ENCODE data around the gene STXBP6. TPM values are rescaled to one million over a fixed set of nuclear protein-coding genes. Genes with fewer than 3 reads are reported as not detected.

The STXBP6 gene
- total and polyA plus RNA-seq, 7 donors, result 7.1 to 32.8 (median 14.3) TPM

DNA sequence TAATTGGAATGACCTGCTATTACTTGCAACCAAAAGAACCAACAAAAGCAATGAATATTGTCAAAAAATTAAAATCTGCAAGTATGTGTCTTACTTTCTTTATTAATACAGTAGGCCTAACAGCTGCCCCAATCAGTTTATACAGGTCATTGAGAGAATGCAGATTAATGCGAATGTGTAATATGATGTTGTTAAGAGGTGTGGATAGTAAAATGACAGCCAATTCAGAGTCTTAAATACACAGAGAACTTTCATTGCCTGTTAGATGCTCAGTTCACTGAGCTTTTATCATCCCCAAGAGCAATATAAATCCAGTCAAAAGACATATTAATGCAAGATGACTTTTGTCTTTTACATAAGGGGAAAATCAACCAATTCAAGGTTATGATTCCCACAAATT lies 58.7 kb downstream of the STXBP6 start:
- no peak for TF ChIP-seq POLR2A (IDR thresholded peaks at IDR 0.05)
- no peak for TF ChIP-seq CTCF (IDR thresholded peaks at IDR 0.05)
- WGBS, 2 donors, result 29 to 79% methylated on average over 1 of the region's 1 CpG
- intact Hi-C loops (cut with DNase I), result no loop called here
- H3K27ac ChIP-seq, result no peak overlapping the region
- H3K9me3 ChIP-seq, result no peaks in the 10 kb centered on the region
- H3K27me3 ChIP-seq, result no peaks in the 10 kb centered on the region
- no peak overlapping the region for H3K4me3 ChIP-seq
- no peak for DNase-seq
- H3K4me1 ChIP-seq, result peaks cover 0 to 25% (median 8%) of the 10 kb centered on the region in 4 donors
- H3K36me3 ChIP-seq, result no peaks in the 10 kb centered on the region

DNA sequence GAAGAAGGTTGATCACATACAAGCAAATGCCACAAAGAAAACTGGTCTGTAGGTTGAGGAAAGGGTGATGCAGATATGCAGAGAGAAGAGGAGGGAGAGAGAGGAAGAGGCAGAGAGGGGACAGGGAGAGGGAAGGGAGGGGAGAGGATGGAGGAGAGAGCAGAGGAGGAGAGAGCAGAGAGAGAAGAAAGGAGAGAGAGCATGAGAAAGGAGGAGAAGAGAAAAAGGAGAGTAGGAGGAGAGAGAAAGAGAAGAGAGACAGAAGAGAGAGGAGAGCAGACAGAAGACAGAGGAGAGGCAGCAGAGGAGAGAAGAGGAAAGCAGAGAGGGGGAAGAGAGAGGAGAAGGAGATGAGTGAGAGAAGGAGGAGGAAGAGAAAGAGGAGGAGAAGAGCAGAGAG lies 59.2 kb downstream of the STXBP6 start:
- Histone ChIP-seq H3K27me3 (no peaks in the 10 kb centered on the region), H3K9me3 (no peaks in the 10 kb centered on the region), H3K27ac (no peak overlapping the region), H3K4me3 (no peak overlapping the region), H3K36me3 (no peaks in the 10 kb centered on the region), H3K4me1 (peaks cover 0 to 31% (median 13%) of the 10 kb centered on the region in 4 donors)
- no peak for DNase-seq
- TF ChIP-seq EP300 (IDR thresholded peaks at IDR 0.05) (no peak), CTCF (IDR thresholded peaks at IDR 0.05) (no peak), POLR2A (IDR thresholded peaks at IDR 0.05) (no peak), POLR2AphosphoS5 (IDR thresholded peaks at IDR 0.05) (no peak)
- intact Hi-C loops (cut with DNase I), result no loop called here

- Histone ChIP-seq H3K4me3 (no peak overlapping the region), H3K4me1 (peaks cover 0 to 37% (median 21%) of the 10 kb centered on the region in 4 donors), H3K27ac (no peak overlapping the region), H3K9me3 (no peaks in the 10 kb centered on the region), H3K27me3 (no peaks in the 10 kb centered on the region), H3K36me3 (no peaks in the 10 kb centered on the region)
- intact Hi-C loops (cut with DNase I), result no loop called here
- DNase-seq, result no peak
- WGBS, 2 donors, result 94% methylated on average over 8 of the region's 8 CpGs
- TF ChIP-seq EP300 (IDR thresholded peaks at IDR 0.05) (no peak), POLR2A (IDR thresholded peaks at IDR 0.05) (no peak), CTCF (IDR thresholded peaks at IDR 0.05) (no peak), POLR2AphosphoS5 (IDR thresholded peaks at IDR 0.05) (no peak)
Measured at GRCh38 chr14:24990050-24990449, 59.9 kb downstream of the STXBP6 start.

GRCh38 chr14:24988760-24989159 lies 61.2 kb downstream of the STXBP6 start:
- DNase-seq, result no peak
- TF ChIP-seq POLR2AphosphoS5 (IDR thresholded peaks at IDR 0.05) (no peak), EP300 (IDR thresholded peaks at IDR 0.05) (no peak), POLR2A (IDR thresholded peaks at IDR 0.05) (no peak), CTCF (IDR thresholded peaks at IDR 0.05) (no peak)
- 62 to 79% methylated on average over 5 of the region's 5 CpGs for whole genome bisulfite sequencing, 2 donors
- Histone ChIP-seq H3K9me3 (no peaks in the 10 kb centered on the region), H3K4me1 (peaks cover 0 to 42% (median 29%) of the 10 kb centered on the region in 4 donors), H3K36me3 (no peaks in the 10 kb centered on the region), H3K27ac (no peak overlapping the region), H3K27me3 (no peaks in the 10 kb centered on the region), H3K4me3 (no peak overlapping the region)
- intact Hi-C loops (cut with DNase I), result no loop called here

GRCh38 chr14:24986206-24986893 lies 63.6 kb downstream of the STXBP6 start:
- Histone ChIP-seq H3K4me1 (peaks cover 0 to 38% (median 36%) of the 10 kb centered on the region in 4 donors), H3K27ac (peak overlapping the region in 2 of 4 donors; percentile 9 to 10), H3K27me3 (no peaks in the 10 kb centered on the region), H3K36me3 (no peaks in the 10 kb centered on the region), H3K4me3 (no peak overlapping the region), H3K9me3 (no peaks in the 10 kb centered on the region)
- TF ChIP-seq POLR2AphosphoS5 (IDR thresholded peaks at IDR 0.05) (no peak), CTCF (IDR thresholded peaks at IDR 0.05) (no peak), EP300 (IDR thresholded peaks at IDR 0.05) (no peak), POLR2A (IDR thresholded peaks at IDR 0.05) (no peak)
- intact Hi-C loops (cut with DNase I), result no loop called here
- WGBS, 2 donors, result 91 to 92% methylated on average over 4 of the region's 4 CpGs
- DNase-seq, result peak; percentile 71
